Tibial nerve (tissue), 3 donors: ENCODE results near the gene KLHL22.

Experiments used
- CTCF ChIP-seq, 5 experiments: fragments of 200-600 bp in 3 of 5; fragments of 450-650 bp in 2 of 5; sonication (generic) in 3 of 5; IDR thresholded peaks; one replicate each; pipeline ENCODE4 v1.5.1; 2016 to 2019; ENCODE audit warnings: antibody characterized with exemption in 5 of 5, mild to moderate bottlenecking in 3 of 5, moderate library complexity in 2 of 5
- POLR2A ChIP-seq, 2 donors: fragments of 450-650 bp; IDR thresholded peaks; one replicate each; pipeline ENCODE4 v1.6.1; 2017; ENCODE audit warnings: antibody characterized with exemption in 2 of 2, mild to moderate bottlenecking in 2 of 2, moderate library complexity in 2 of 2

- TF ChIP-seq CTCF (IDR thresholded peaks at IDR 0.05) (no peak), POLR2A (IDR thresholded peaks at IDR 0.05) (no peak)
Measured at GRCh38 chr22:20412474-20413216, 83.0 kb downstream of the KLHL22 start.
